ENCODE measurements around the gene FOXI3. TPM values are rescaled to one million over a fixed set of nuclear protein-coding genes. Genes with fewer than 3 reads are reported as not detected.

FOXI3 gene
- total RNA-seq (not detected), polyA plus RNA-seq (not detected)

DNA sequence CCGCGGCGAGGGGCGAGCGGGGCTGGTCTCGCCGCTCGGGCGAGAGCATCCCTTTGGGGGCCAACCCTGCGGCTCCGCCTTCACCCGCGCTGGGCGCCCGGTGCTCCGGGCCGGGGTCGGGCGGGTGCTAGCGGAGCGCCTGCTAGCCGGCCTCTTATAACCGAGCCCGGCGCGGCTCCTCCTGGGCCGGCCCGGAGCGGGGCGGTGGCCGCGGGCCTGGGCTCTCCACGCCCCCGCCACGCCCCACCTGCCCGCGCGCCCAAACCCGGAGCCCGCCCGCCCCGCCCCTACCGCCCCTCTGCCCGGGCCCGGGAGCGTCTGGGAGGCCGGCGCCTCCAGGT lies at the start of gene FOXI3:
FOXI3 (minus strand) TSS at position 129 of the 341 bp plus-strand sequence. CDS start 158 bp downstream, outside the sequence.
- Histone ChIP-seq H3K4me3 (ENCODE audit: low read depth in 1 of 3, low read length in 3 of 3) (peak within 1 kb of the TSS in 1 of 3 donors; percentile 61), H3K27me3 (ENCODE audit: control insufficient read depth in 4 of 4, insufficient read depth in 4 of 4, low read length in 3 of 4) (peaks cover 2 to 24% (median 8%) of the 10 kb centered on the region in 4 donors), H3K4me1 (ENCODE audit: control insufficient read depth in 4 of 4, insufficient read depth in 4 of 4, low read length in 3 of 4) (peaks cover 0 to 11% (median 4%) of the 10 kb centered on the region in 4 donors), H3K27ac (ENCODE audit: low read depth in 1 of 2, low read length in 2 of 2) (no peak within 1 kb of the TSS), H3K9ac (ENCODE audit: low read depth in 1 of 2, low read length in 2 of 2) (no peak within 1 kb of the TSS), H3K9me3 (ENCODE audit: control insufficient read depth in 4 of 4, low read length in 3 of 4) (peaks cover 0 to 6% (median 0%) of the 10 kb centered on the region in 4 donors), H3K36me3 (ENCODE audit: control insufficient read depth in 4 of 4, insufficient read depth in 3 of 4, low read depth in 1 of 4, low read length in 3 of 4) (no peaks in the 10 kb centered on the region)
- 4% methylated on average over 48 of the region's 48 CpGs for WGBS
- no peak for DNase-seq (ENCODE audit: low spot score)
- TF ChIP-seq YY1 (IDR thresholded peaks at IDR 0.05) (no peak), FOXA2 (IDR thresholded peaks at IDR 0.05) (no peak), RAD21 (IDR thresholded peaks at IDR 0.05) (no peak), TAF1 (conservative IDR thresholded peaks at IDR 0.05) (no peak), JUND (IDR thresholded peaks at IDR 0.05) (no peak), GABPA (IDR thresholded peaks at IDR 0.05 in 1 of 2, conservative IDR thresholded peaks at IDR 0.05 in 1 of 2) (no peak), NR2F2 (IDR thresholded peaks at IDR 0.05) (no peak), HNF4G (IDR thresholded peaks at IDR 0.05) (no peak), FOXA1 (IDR thresholded peaks at IDR 0.05) (no peak), HNF4A (conservative IDR thresholded peaks at IDR 0.05) (no peak), SP1 (IDR thresholded peaks at IDR 0.05) (no peak), EGR1 (IDR thresholded peaks at IDR 0.05; ENCODE audit: low read depth in 2 of 2) (no peak), RXRA (IDR thresholded peaks at IDR 0.05) (no peak)
- TF ChIP-seq, protein P1, sequence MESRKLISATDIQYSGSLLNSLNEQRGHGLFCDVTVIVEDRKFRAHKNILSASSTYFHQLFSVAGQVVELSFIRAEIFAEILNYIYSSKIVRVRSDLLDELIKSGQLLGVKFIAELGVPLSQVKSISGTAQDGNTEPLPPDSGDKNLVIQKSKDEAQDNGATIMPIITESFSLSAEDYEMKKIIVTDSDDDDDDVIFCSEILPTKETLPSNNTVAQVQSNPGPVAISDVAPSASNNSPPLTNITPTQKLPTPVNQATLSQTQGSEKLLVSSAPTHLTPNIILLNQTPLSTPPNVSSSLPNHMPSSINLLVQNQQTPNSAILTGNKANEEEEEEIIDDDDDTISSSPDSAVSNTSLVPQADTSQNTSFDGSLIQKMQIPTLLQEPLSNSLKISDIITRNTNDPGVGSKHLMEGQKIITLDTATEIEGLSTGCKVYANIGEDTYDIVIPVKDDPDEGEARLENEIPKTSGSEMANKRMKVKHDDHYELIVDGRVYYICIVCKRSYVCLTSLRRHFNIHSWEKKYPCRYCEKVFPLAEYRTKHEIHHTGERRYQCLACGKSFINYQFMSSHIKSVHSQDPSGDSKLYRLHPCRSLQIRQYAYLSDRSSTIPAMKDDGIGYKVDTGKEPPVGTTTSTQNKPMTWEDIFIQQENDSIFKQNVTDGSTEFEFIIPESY (IDR thresholded peaks at IDR 0.05), result no peak
- TF ChIP-seq, protein P2, sequence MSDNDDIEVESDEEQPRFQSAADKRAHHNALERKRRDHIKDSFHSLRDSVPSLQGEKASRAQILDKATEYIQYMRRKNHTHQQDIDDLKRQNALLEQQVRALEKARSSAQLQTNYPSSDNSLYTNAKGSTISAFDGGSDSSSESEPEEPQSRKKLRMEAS (IDR thresholded peaks at IDR 0.05), result no peak
- TF ChIP-seq, protein P3, sequence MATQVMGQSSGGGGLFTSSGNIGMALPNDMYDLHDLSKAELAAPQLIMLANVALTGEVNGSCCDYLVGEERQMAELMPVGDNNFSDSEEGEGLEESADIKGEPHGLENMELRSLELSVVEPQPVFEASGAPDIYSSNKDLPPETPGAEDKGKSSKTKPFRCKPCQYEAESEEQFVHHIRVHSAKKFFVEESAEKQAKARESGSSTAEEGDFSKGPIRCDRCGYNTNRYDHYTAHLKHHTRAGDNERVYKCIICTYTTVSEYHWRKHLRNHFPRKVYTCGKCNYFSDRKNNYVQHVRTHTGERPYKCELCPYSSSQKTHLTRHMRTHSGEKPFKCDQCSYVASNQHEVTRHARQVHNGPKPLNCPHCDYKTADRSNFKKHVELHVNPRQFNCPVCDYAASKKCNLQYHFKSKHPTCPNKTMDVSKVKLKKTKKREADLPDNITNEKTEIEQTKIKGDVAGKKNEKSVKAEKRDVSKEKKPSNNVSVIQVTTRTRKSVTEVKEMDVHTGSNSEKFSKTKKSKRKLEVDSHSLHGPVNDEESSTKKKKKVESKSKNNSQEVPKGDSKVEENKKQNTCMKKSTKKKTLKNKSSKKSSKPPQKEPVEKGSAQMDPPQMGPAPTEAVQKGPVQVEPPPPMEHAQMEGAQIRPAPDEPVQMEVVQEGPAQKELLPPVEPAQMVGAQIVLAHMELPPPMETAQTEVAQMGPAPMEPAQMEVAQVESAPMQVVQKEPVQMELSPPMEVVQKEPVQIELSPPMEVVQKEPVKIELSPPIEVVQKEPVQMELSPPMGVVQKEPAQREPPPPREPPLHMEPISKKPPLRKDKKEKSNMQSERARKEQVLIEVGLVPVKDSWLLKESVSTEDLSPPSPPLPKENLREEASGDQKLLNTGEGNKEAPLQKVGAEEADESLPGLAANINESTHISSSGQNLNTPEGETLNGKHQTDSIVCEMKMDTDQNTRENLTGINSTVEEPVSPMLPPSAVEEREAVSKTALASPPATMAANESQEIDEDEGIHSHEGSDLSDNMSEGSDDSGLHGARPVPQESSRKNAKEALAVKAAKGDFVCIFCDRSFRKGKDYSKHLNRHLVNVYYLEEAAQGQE (IDR thresholded peaks at IDR 0.05), result no peak
- TF ChIP-seq, protein P4, sequence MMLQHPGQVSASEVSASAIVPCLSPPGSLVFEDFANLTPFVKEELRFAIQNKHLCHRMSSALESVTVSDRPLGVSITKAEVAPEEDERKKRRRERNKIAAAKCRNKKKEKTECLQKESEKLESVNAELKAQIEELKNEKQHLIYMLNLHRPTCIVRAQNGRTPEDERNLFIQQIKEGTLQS (IDR thresholded peaks at IDR 0.05), result no peak
- TF ChIP-seq, protein P5, sequence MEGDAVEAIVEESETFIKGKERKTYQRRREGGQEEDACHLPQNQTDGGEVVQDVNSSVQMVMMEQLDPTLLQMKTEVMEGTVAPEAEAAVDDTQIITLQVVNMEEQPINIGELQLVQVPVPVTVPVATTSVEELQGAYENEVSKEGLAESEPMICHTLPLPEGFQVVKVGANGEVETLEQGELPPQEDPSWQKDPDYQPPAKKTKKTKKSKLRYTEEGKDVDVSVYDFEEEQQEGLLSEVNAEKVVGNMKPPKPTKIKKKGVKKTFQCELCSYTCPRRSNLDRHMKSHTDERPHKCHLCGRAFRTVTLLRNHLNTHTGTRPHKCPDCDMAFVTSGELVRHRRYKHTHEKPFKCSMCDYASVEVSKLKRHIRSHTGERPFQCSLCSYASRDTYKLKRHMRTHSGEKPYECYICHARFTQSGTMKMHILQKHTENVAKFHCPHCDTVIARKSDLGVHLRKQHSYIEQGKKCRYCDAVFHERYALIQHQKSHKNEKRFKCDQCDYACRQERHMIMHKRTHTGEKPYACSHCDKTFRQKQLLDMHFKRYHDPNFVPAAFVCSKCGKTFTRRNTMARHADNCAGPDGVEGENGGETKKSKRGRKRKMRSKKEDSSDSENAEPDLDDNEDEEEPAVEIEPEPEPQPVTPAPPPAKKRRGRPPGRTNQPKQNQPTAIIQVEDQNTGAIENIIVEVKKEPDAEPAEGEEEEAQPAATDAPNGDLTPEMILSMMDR (IDR thresholded peaks at IDR 0.05; ENCODE audit: low read depth, low read length, missing input control), result no peak

Measured in liver (tissue), 9 donors.